Measurements from ENCODE around the gene LRRC23.
"Not testable (repeated sequence)": the region's sequence is repeated elsewhere in the genome, so short reads cannot be mapped to it uniquely, and the experiment has no call there.

The LRRC23 gene

GRCh38 chr12:6904280-6905276, at the start of gene LRRC23:
LRRC23 (plus strand) TSS chr12:6904822; CDS start chr12:6905634, 812 bp downstream.
- peak; percentile 90 for DNase-seq (ENCODE audit: low read depth in 2 of 2)

DNA sequence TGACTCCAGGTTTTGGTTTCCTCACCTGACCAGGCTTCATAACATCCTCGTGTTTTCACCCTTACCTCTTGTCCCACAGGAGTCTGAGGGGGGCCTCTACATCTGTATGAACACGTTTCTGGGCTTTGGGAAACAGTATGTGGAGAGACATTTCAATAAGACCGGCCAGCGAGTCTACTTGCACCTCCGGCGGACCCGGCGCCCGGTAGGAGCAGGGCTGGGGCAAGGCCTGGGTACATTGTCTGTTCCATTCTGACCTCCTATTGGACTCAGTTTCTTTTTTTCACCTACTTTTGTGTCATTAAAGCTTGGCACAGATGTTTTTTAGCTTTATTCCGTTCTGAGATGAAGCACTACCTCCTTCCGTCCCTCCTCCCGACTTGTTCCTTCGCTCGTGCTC, 49.3 kb upstream of the LRRC23 start:
- no peak for DNase-seq (ENCODE audit: low read depth in 2 of 2)

DNA sequence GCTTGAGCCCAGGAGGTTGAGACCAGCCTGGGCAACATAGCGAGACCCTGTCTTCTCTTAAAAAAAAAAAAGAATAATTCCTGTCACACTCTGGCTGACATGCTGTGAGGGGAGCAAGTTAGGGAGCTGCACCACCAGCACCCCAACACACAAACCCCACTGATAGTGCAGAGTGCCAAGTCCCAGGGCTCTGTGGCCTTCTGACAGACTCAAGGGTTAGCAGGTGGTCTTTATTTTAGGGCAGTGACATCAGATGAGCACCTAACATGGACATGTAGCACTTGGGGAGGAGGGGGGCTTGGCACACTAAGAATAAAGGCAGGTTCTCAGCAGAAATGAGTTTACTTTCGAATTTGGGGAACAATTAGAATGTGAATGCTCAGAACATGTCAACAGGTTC, 45.8 kb upstream of the LRRC23 start:
- DNase-seq (ENCODE audit: low read depth in 2 of 2), result no peak

GRCh38 chr12:6860116-6860515, 44.5 kb upstream of the LRRC23 start:
- DNase-seq (ENCODE audit: low read depth in 2 of 2), result no peak

GRCh38 chr12:6860942-6861341, 43.7 kb upstream of the LRRC23 start:
- DNase-seq (ENCODE audit: low read depth in 2 of 2), result no peak

- DNase-seq (ENCODE audit: low read depth in 2 of 2), result no peak
These were observed 43.2 kb upstream of the LRRC23 start for GRCh38 chr12:6861391-6861790.

DNA sequence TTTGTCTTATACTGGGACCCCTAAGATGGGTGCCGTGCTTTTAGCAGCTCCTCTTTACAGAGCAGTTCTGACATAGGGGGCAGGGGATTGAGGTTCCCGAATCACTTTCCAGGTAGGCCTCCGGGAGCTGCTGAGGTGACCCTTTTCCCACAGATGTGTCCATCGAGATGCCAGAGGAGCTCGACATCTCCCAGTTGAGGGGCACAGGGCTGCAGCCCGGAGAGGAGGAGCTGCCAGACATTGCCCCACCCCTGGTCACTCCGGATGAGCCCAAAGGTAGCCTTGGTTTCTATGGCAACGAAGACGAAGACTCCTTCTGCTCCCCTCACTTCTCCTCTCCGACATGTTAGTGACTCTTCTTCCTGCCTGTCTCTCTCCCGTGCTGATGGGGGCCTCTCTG, 41.6 kb upstream of the LRRC23 start:
- no peak for DNase-seq (ENCODE audit: low read depth in 2 of 2)

DNA sequence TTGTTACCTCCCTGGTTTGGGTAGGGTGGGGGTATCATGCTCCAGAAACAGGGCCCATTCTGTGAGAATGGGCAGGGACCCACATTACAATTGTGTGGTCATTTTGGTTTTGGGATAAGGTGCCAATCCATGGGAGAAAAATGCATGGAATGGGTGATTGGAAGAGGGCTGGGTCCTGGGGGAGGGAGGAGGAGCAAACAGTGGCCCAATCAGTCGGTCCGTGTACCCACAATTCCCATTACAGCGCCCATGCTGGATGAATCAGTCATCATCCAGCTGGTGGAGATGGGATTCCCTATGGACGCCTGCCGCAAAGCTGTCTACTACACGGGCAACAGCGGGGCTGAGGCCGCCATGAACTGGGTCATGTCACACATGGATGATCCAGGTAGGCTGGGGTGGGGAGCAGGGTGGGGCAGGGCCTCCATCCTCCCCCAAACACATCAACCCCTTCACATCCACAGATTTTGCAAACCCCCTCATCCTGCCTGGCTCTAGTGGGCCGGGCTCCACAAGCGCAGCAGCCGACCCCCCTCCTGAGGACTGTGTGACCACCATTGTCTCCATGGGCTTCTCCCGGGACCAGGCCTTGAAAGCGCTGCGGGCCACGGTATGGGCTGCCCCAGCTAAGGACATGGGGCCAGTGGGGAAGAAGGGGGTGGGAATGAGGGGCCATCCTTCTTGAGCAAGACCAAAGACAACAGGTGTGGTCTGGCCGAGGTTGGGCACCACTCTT, 40.9 kb upstream of the LRRC23 start:
- DNase-seq (ENCODE audit: low read depth in 2 of 2), result no peak

GRCh38 chr12:6865307-6865706, 39.3 kb upstream of the LRRC23 start:
- not testable (repeated sequence) for DNase-seq (ENCODE audit: low read depth in 2 of 2)

GRCh38 chr12:6866163-6866919, 38.3 kb upstream of the LRRC23 start:
- no peak for DNase-seq (ENCODE audit: low read depth in 2 of 2)

GRCh38 chr12:6866920-6867412, 37.7 kb upstream of the LRRC23 start:
- DNase-seq (ENCODE audit: low read depth in 2 of 2), result no peak

- no peak for DNase-seq (ENCODE audit: low read depth in 2 of 2)
These were observed 37.0 kb upstream of the LRRC23 start, which contains the start of gene TPI1 for GRCh38 chr12:6867413-6868210. TPI1 (plus strand) TSS chr12:6867531; CDS start chr12:6867567, 36 bp downstream.

GRCh38 chr12:6868211-6869048, 36.2 kb upstream of the LRRC23 start:
- no peak for DNase-seq (ENCODE audit: low read depth in 2 of 2)

GRCh38 chr12:6869049-6870021, 35.3 kb upstream of the LRRC23 start:
- DNase-seq (ENCODE audit: low read depth in 2 of 2), result no peak

DNA sequence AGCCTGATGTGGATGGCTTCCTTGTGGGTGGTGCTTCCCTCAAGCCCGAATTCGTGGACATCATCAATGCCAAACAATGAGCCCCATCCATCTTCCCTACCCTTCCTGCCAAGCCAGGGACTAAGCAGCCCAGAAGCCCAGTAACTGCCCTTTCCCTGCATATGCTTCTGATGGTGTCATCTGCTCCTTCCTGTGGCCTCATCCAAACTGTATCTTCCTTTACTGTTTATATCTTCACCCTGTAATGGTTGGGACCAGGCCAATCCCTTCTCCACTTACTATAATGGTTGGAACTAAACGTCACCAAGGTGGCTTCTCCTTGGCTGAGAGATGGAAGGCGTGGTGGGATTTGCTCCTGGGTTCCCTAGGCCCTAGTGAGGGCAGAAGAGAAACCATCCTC, 34.3 kb upstream of the LRRC23 start:
- DNase-seq (ENCODE audit: low read depth in 2 of 2), result not testable (repeated sequence)

- DNase-seq (ENCODE audit: low read depth in 2 of 2), result no peak
These were observed 33.3 kb upstream of the LRRC23 start for GRCh38 chr12:6871052-6871957.
